Loucy (cell line): ENCODE data around the gene LGALS9.

Experiments used
- EZH2phosphoT487 ChIP-seq: fragments of 200-600 bp; IDR thresholded peaks from 2 replicates; pipeline ENCODE4 v1.6.1; 2018; ENCODE audit warnings: antibody characterized with exemption, mild to moderate bottlenecking, moderate library complexity, borderline replicate concordance
- TF ChIP-seq, protein P1 (sequence below): fragments of 200-600 bp; sonication (generic); conservative IDR thresholded peaks from 2 replicates; pipeline ENCODE4 v1.5.1; 2014; ENCODE audit warnings: mild to moderate bottlenecking, antibody characterized with exemption, low read length

DNA sequence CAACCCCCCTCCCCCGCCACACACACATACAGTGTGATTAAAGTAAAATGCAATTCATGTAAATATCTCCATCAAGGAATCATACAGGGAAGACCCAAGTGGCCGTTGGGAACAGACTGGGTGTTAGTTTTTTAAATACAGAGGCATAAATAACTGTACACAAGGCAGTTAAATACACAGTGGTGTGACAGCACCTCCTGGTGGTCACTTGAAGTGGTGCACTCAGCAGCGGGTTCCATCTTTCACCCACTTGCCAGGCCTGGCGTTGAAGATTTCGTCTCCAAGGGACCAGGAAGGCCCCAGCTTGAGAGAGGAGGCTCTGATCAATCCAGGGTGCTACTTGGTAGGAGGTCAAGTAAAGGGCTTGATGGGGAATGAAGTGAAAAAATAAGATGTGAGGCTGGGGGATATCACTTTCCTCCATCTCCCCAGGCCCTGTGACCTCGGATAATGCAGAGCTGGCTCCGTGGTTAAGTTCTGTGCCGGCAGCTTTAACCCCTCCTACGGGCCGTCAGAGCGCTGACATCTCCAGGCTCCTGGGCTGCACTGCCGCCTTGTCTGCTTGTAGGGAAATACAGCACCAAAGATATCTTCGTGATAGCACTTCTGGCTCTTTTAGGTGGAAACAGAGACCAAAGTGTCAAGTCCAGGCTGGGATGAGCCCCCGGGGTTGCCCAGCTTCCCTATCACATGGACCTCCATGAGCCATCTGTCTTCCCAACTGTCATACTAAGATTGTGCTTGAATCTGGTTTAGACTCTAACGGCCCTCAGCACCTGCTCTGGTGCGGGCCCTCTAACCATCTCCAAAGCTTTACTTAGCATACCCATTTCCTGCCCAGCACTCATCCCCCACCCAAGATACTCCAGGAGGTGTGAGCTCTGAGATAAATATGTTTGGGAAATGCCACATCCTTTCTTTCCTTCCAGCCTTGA, 20.7 kb downstream of the LGALS9 start:
- no peak for TF ChIP-seq EZH2phosphoT487
- TF ChIP-seq, protein P1, sequence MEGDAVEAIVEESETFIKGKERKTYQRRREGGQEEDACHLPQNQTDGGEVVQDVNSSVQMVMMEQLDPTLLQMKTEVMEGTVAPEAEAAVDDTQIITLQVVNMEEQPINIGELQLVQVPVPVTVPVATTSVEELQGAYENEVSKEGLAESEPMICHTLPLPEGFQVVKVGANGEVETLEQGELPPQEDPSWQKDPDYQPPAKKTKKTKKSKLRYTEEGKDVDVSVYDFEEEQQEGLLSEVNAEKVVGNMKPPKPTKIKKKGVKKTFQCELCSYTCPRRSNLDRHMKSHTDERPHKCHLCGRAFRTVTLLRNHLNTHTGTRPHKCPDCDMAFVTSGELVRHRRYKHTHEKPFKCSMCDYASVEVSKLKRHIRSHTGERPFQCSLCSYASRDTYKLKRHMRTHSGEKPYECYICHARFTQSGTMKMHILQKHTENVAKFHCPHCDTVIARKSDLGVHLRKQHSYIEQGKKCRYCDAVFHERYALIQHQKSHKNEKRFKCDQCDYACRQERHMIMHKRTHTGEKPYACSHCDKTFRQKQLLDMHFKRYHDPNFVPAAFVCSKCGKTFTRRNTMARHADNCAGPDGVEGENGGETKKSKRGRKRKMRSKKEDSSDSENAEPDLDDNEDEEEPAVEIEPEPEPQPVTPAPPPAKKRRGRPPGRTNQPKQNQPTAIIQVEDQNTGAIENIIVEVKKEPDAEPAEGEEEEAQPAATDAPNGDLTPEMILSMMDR, result peak; percentile 75
